GM23248 (cell line): ENCODE results near the gene RGMA.

Source experiments
- EZH2 ChIP-seq: fragments of 200-600 bp; sonication (generic); IDR thresholded peaks from 2 replicates; pipeline ENCODE4 v1.6.1; 2018; ENCODE audit warnings: antibody characterized with exemption, mild to moderate bottlenecking; ENCODE audit not compliant: insufficient read depth, poor library complexity, severe bottlenecking
- EZH2phosphoT487 ChIP-seq: fragments of 200-600 bp; sonication (generic); IDR thresholded peaks from 2 replicates; pipeline ENCODE4 v1.6.1; 2018; ENCODE audit warnings: antibody characterized with exemption, moderate library complexity, mild to moderate bottlenecking, low read depth; ENCODE audit not compliant: insufficient read depth

DNA sequence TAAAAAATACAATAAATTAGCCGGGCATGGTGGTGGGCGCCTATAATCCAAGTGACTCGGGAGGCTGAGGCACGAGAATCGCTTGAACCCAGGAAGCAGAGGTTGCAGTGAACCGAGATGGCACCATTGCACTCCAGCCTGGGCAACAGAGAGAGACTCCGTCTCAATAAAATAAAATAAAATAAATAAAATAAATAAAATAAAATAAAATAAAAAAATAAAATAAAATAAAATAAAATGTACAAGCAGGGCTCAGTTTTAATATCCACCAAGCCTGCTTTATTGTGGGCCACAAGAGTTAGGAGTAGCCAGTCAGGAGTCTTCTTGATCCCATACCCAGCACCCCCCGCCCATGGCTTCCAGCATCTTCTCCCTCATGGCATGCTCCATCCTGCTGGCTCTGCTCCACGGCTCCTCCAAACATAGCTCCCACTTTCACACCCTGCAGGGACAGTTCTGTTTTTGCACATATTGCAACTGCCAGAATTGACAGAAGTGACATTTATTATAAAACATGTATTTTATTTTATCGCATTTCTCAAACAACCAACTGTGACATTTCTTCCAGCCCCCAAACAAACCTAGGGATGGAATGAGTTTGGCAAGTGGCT, 42.6 kb upstream of the RGMA start:
- TF ChIP-seq EZH2: no peak
- no peak for TF ChIP-seq EZH2phosphoT487
